H1 (cell line): ENCODE results near the gene SEMA7A. TPM values are rescaled to one million over a fixed set of nuclear protein-coding genes. Genes with fewer than 3 reads are reported as not detected.

Source experiments
- BACH1 ChIP-seq: IDR thresholded peaks from 2 replicates; pipeline ENCODE4 v1.6.1; 2012; ENCODE audit warnings: low read length, improper control_type of control experiment
- CTBP2 ChIP-seq: IDR thresholded peaks from 2 replicates; pipeline ENCODE4 v1.7.0; 2011; ENCODE audit warnings: borderline replicate concordance, mild to moderate bottlenecking, moderate library complexity, mixed read lengths, low read length; ENCODE audit not compliant: insufficient read depth, insufficient read length
- GABPA ChIP-seq: IDR thresholded peaks from 2 replicates; pipeline ENCODE4 v1.6.1; 2011; ENCODE audit warnings: mild to moderate bottlenecking, low read length, moderate library complexity, borderline replicate concordance; ENCODE audit not compliant: insufficient read depth
- GTF2F1 ChIP-seq: IDR thresholded peaks from 2 replicates; pipeline ENCODE4 v1.6.1; 2012; ENCODE audit warnings: low read depth, low read length, improper control_type of control experiment, borderline replicate concordance
- JUN ChIP-seq: IDR thresholded peaks from 2 replicates; pipeline ENCODE4 v1.6.1; 2011; ENCODE audit warnings: low read depth, mild to moderate bottlenecking, improper control_type of control experiment, low read length
- NANOG ChIP-seq: IDR thresholded peaks from 2 replicates; pipeline ENCODE4 v1.6.1; 2011; ENCODE audit warnings: low read length, low read depth, mild to moderate bottlenecking, inconsistent platforms; ENCODE audit not compliant: insufficient read depth, poor library complexity, severe bottlenecking
- RFX5 ChIP-seq: IDR thresholded peaks from 2 replicates; pipeline ENCODE4 v1.6.1; 2011; ENCODE audit warnings: low read depth, low read length, improper control_type of control experiment, borderline replicate concordance
- SAP30 ChIP-seq: fragments of 300-600 bp; sonication (generic); IDR thresholded peaks from 2 replicates; pipeline ENCODE4 v1.7.1; 2012; ENCODE audit warnings: low read length, moderate library complexity, mild to moderate bottlenecking, inconsistent platforms; ENCODE audit not compliant: insufficient read depth, insufficient replicate concordance
- SIRT6 ChIP-seq: IDR thresholded peaks from one replicate; pipeline ENCODE4 v1.7.1; 2012; ENCODE audit warnings: low read length, inconsistent platforms
- TAF7 ChIP-seq: optimal IDR thresholded peaks from 2 replicates; pipeline ENCODE3; 2011; ENCODE audit warnings: low read depth, mild to moderate bottlenecking, inconsistent platforms, low read length, moderate library complexity, borderline replicate concordance
- polyA plus RNA-seq, 7 experiments: library from polyadenylated mRNA; depleted of rRNA in 3 of 7; stranded (reverse) in 5 of 7; unstranded in 2 of 7; fragments of >200 nt in 5 of 7; fragments of 200-250 nt in 2 of 7; gene quantifications; 1 replicate in 5 of 7; 2 replicates in 1 of 7; 4 replicates in 1 of 7; pipeline versions ENCODE4 v1.2.1 to v1.2.3, GENCODE V29; 2011 to 2013; ENCODE audit warnings: missing spikeins in 2 of 7, mixed read lengths in 2 of 7
- total RNA-seq: library from RNA; stranded (reverse); fragmentation: NEBNext Ultra II Directional; extraction: Animal tissue kit (Norgen Biotek cat#: 25700); gene quantifications from 2 replicates; pipeline ENCODE4 v1.2.1, GENCODE V29; 2021

Gene SEMA7A
- total and polyA plus RNA-seq, 2 of the 8 experiments (the other 6 are each of a cell fraction or from before 2014, with no cell fraction given) = 10.7 to 15.0 TPM

DNA sequence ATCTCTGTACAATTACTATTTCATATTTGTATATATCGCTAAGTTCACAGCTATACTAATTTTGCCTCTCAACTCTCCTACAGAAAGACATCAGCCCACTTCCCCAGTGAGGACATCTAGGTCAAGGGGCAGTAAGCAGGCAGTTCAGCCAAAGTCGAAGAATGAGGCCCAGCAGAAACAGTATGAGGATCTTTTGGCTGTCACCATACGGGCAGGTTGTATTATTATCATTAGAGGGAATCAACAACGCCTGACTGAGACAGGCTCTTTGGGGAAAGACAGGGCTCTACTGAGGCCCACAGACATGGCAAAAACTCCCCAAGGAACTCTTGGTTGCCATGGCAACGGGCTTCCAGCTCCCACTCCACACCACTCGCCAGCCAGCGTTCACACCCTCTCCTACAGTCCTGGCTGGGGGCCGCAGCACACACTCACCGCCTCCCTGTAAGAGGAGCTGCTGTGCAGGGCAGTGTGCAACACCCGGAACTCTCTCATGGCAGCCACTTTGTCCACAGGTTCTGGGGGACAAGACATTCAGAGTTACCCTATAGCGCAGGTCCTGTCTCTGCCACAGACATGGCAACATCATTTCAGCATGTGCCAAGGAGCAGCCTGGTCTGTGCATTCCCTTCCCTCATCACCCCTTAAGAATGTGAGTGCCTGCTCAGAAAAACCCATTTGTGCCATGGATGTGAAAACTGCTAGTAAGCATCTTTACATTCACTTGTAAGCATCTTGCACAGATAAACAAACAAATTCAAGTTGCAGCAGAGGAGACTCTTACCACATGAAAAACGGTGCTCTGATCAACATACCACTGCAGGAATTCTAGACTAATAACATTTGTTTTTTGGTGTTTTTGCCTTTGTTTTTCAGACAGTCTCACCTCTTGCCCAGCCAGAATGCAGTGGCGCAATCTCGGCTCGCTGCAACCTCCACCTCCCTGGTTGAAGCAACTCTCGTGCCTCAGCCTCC is 18.4 kb upstream of the SEMA7A start (continued):
- TF ChIP-seq GABPA = no peak
- TF ChIP-seq CTBP2 = no peak
- TF ChIP-seq SIRT6 = no peak
- no peak for TF ChIP-seq NANOG
- no peak for TF ChIP-seq TAF7
- TF ChIP-seq RFX5 = no peak
- no peak for TF ChIP-seq SAP30
- TF ChIP-seq BACH1 = no peak
- no peak for TF ChIP-seq JUN
- TF ChIP-seq GTF2F1 = no peak
